ENCODE results near the gene FAM111A. TPM values are rescaled to one million over a fixed set of nuclear protein-coding genes. Genes with fewer than 3 reads are reported as not detected.

The FAM111A gene
- total and polyA plus RNA-seq, 2 donors (not counting 3 experiments of a cell fraction or from before 2014, with no cell fraction given): 20.1 to 57.4 TPM

- peaks cover 31 to 38% of the 10 kb centered on the region in 2 experiments for H3K27me3 ChIP-seq (ENCODE audit: control insufficient read depth in 2 of 2, insufficient read depth in 2 of 2, low read length in 2 of 2)
- no peaks in the 10 kb centered on the region for H3K9me3 ChIP-seq (replicated peaks; ENCODE audit: control insufficient read depth, insufficient read depth, low read length)
- no peaks in the 10 kb centered on the region for H3K36me3 ChIP-seq (ENCODE audit: control insufficient read depth in 2 of 2, extremely low read depth in 1 of 2, insufficient read depth in 2 of 2, low read length in 2 of 2)
- H3K9ac ChIP-seq (replicated peaks; ENCODE audit: extremely low read depth, insufficient read depth, low read length): no peak overlapping the region
- FAIRE-seq: no peak
- DNase-seq (ENCODE audit: low read depth, low spot score): no peak
- intact Hi-C loops (cut with micrococcal nuclease) (no loop called here), dilution Hi-C loops (cut with MboI; ENCODE audit: extremely low pct_ligation_motif_present, low sequenced_read_pairs) (no loop called here)
- H2AFZ ChIP-seq (ENCODE audit: low read depth, low read length): no peak overlapping the region
- no peak overlapping the region for H3K27ac ChIP-seq (ENCODE audit: insufficient read depth, low read depth, low read length)
- ChIA-PET POLR2A (no interaction called here), CTCF (interaction anchor here (1.6 to 2.7 kb wide), 3 partner anchors 10 to 30 kb away, joined by 5 to 12 read pairs (median 6); no protein-coding TSS in a partner anchor)
- H3K4me2 ChIP-seq (ENCODE audit: insufficient read depth, low read length): no peak overlapping the region
- no TSS peak for BruUV-seq (replicated peaks)
- peaks cover 8% of the 10 kb centered on the region for H3K4me1 ChIP-seq (ENCODE audit: control insufficient read depth, extremely low read depth, insufficient read depth, low read length)
- H3K4me3 ChIP-seq (replicated peaks in 1 of 3; ENCODE audit: insufficient read depth in 1 of 3, low read depth in 1 of 3, low read length in 3 of 3): no peak overlapping the region
- no peak for TF ChIP-seq POLR2AphosphoS5 (IDR thresholded peaks at IDR 0.05; ENCODE audit: insufficient read depth, low read depth, low read length)
- no peak for TF ChIP-seq FOS (IDR thresholded peaks at IDR 0.05; ENCODE audit: borderline replicate concordance, insufficient read depth, low read length)
- no peaks in the 10 kb centered on the region for H3K79me2 ChIP-seq (ENCODE audit: control insufficient read depth, insufficient read depth, low read length)
- H4K20me1 ChIP-seq (replicated peaks; ENCODE audit: control insufficient read depth, extremely low read depth, insufficient read depth, low read length): no peaks in the 10 kb centered on the region
- no peaks in the 10 kb centered on the region for H3K9me1 ChIP-seq (replicated peaks; ENCODE audit: control insufficient read depth, extremely low read depth, insufficient read depth, low read length)
Measured at GRCh38 chr11:59176330-59176729, 33.7 kb downstream of the FAM111A start.

GRCh38 chr11:59178402-59178801 lies 35.7 kb downstream of the FAM111A start:
- dilution Hi-C loops (cut with MboI; ENCODE audit: extremely low pct_ligation_motif_present, low sequenced_read_pairs) (no loop called here), intact Hi-C loops (cut with micrococcal nuclease) (no loop called here)
- Histone ChIP-seq H3K4me3 (replicated peaks in 1 of 3; ENCODE audit: insufficient read depth in 1 of 3, low read depth in 1 of 3, low read length in 3 of 3) (no peak overlapping the region), H3K79me2 (ENCODE audit: control insufficient read depth, insufficient read depth, low read length) (no peaks in the 10 kb centered on the region), H3K4me2 (ENCODE audit: insufficient read depth, low read length) (no peak overlapping the region), H3K36me3 (ENCODE audit: control insufficient read depth in 2 of 2, extremely low read depth in 1 of 2, insufficient read depth in 2 of 2, low read length in 2 of 2) (no peaks in the 10 kb centered on the region), H3K9me1 (replicated peaks; ENCODE audit: control insufficient read depth, extremely low read depth, insufficient read depth, low read length) (no peaks in the 10 kb centered on the region), H3K9me3 (replicated peaks; ENCODE audit: control insufficient read depth, insufficient read depth, low read length) (no peaks in the 10 kb centered on the region), H3K27me3 (ENCODE audit: control insufficient read depth in 2 of 2, insufficient read depth in 2 of 2, low read length in 2 of 2) (peaks cover 20 to 28% of the 10 kb centered on the region in 2 experiments), H4K20me1 (replicated peaks; ENCODE audit: control insufficient read depth, extremely low read depth, insufficient read depth, low read length) (no peaks in the 10 kb centered on the region), H2AFZ (ENCODE audit: low read depth, low read length) (no peak overlapping the region), H3K4me1 (ENCODE audit: control insufficient read depth, extremely low read depth, insufficient read depth, low read length) (no peaks in the 10 kb centered on the region), H3K9ac (replicated peaks; ENCODE audit: extremely low read depth, insufficient read depth, low read length) (no peak overlapping the region), H3K27ac (ENCODE audit: insufficient read depth, low read depth, low read length) (no peak overlapping the region)
- TF ChIP-seq POLR2A (IDR thresholded peaks at IDR 0.05; ENCODE audit: low read depth, low read length) (no peak), EZH2 (IDR thresholded peaks at IDR 0.05; ENCODE audit: borderline replicate concordance, low read depth, low read length, severe bottlenecking) (no peak), CTCF (IDR thresholded peaks at IDR 0.05; ENCODE audit: extremely low read depth in 1 of 2, insufficient read depth in 1 of 2, low read depth in 1 of 2, low read length in 2 of 2) (no peak), JUN (IDR thresholded peaks at IDR 0.05; ENCODE audit: borderline replicate concordance, insufficient read depth, insufficient read length, low read depth) (no peak), FOS (IDR thresholded peaks at IDR 0.05; ENCODE audit: borderline replicate concordance, insufficient read depth, low read length) (no peak), POLR2AphosphoS5 (IDR thresholded peaks at IDR 0.05; ENCODE audit: insufficient read depth, low read depth, low read length) (no peak), MAX (IDR thresholded peaks at IDR 0.05; ENCODE audit: insufficient read depth, insufficient read length) (no peak), MYC (IDR thresholded peaks at IDR 0.05; ENCODE audit: low read depth, low read length) (no peak), GATA2 (IDR thresholded peaks at IDR 0.05; ENCODE audit: insufficient read depth, insufficient read length, low read depth, low read length) (no peak)
- DNase-seq (ENCODE audit: low read depth, low spot score) (no peak), FAIRE-seq (no peak)
- POLR2A ChIA-PET: no interaction called here
- BruUV-seq (replicated peaks): no TSS peak
- CTCF ChIA-PET: interaction anchor here (2.0 to 2.7 kb wide), 2 partner anchors 8 to 13 kb away, joined by 5 to 12 read pairs; no protein-coding TSS in a partner anchor

All from endothelial cell of umbilical vein (primary cell).